Activated T-helper 17 cell treated with anti-CD3 and anti-CD28 coated beads, Interleukin-2, amount 50 U/mL, for 72 hours (primary cell): ENCODE data around the gene ENO1. TPM values are rescaled to one million over a fixed set of nuclear protein-coding genes. Genes with fewer than 3 reads are reported as not detected.
"Not testable (repeated sequence)": the region's sequence is repeated elsewhere in the genome, so short reads cannot be mapped to it uniquely, and the experiment has no call there.

ENCODE experiments used
- ATAC-seq: fragments of 150-1000 bp; cut with Tn5 transposase; replicated peaks from 2 replicates; pipeline ENCODE4 v1.10.0; 2021; ENCODE audit warnings: mild to moderate bottlenecking, moderate library complexity
- H3K27ac Mint-ChIP-seq: one replicate; pipeline ENCODE4 v1.8.0; 2022; ENCODE audit warnings: mixed read lengths
- H3K27me3 Mint-ChIP-seq: one replicate; pipeline ENCODE4 v1.8.0; 2022; ENCODE audit warnings: mixed read lengths
- H3K36me3 Mint-ChIP-seq: one replicate; pipeline ENCODE4 v1.8.0; 2022; ENCODE audit warnings: low read depth, mild to moderate bottlenecking, mixed read lengths
- H3K4me1 Mint-ChIP-seq: one replicate; pipeline ENCODE4 v1.8.0; 2022; ENCODE audit warnings: mixed read lengths
- H3K4me3 Mint-ChIP-seq: one replicate; pipeline ENCODE4 v1.8.0; 2022; ENCODE audit warnings: mild to moderate bottlenecking, mixed read lengths
- H3K9me3 Mint-ChIP-seq: one replicate; pipeline ENCODE4 v1.8.0; 2022; ENCODE audit warnings: mixed read lengths
- total RNA-seq, 2 donors: library from RNA; stranded (reverse); gene quantifications; one replicate each; pipeline ENCODE4 v1.2.3, GENCODE V29; 2022

ENO1 gene
- total RNA-seq, 2 donors from 2014 or later, result 3,460 to 3,623 TPM

DNA sequence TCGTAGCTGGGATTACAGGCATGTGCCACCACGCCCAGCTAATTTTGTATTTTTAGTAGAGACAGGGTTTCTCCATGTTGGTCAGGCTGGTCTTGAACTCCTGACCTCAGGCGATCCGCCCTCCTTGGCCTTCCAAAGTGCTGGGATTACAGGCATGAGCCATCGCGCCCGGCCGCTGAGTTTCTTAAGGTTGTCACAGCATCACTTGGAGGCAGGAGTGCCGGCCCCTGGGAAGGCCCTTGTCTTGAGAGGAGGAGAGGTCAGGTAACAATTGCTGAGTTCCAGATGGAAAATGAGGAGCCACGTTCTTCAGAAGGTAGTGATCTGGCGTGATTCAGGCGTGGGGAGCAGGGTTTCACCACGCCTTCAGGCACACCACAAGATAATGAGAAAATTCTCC, 5.6 kb upstream of the ENO1 start:
- Mint-ChIP-seq H3K36me3 (peaks cover 13% of the 10 kb centered on the region), H3K4me1 (peaks cover 10% of the 10 kb centered on the region)
- not testable (repeated sequence) for H3K9me3 Mint-ChIP-seq, ATAC-seq, H3K27ac Mint-ChIP-seq, H3K27me3 Mint-ChIP-seq, H3K4me3 Mint-ChIP-seq

DNA sequence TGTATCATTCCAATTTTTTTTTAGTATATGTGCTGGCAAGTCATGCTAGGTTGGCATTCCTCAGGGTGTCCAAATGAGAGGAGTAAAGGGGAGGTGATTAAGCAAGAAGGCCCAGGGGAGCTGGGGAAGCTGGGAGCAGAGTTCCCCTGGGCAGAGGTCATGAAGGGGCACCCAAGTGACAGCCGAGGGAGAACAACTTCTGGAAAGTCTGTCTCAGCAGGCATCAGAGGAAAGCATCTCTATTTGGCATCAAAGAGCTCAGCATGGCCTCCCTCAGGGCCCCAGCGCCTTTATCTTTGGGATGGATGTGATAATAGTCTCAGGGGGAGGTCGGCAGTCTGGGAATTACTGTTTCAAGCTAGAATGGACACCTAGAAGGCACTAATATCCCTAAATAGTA, 5.0 kb upstream of the ENO1 start:
- no peak for ATAC-seq
- no peaks in the 10 kb centered on the region for H3K9me3 Mint-ChIP-seq
- no peak overlapping the region for H3K4me3 Mint-ChIP-seq
- peaks cover 10% of the 10 kb centered on the region for H3K4me1 Mint-ChIP-seq
- H3K27me3 Mint-ChIP-seq, result no peaks in the 10 kb centered on the region
- H3K36me3 Mint-ChIP-seq, result peaks cover 19% of the 10 kb centered on the region
- H3K27ac Mint-ChIP-seq, result no peak overlapping the region

DNA sequence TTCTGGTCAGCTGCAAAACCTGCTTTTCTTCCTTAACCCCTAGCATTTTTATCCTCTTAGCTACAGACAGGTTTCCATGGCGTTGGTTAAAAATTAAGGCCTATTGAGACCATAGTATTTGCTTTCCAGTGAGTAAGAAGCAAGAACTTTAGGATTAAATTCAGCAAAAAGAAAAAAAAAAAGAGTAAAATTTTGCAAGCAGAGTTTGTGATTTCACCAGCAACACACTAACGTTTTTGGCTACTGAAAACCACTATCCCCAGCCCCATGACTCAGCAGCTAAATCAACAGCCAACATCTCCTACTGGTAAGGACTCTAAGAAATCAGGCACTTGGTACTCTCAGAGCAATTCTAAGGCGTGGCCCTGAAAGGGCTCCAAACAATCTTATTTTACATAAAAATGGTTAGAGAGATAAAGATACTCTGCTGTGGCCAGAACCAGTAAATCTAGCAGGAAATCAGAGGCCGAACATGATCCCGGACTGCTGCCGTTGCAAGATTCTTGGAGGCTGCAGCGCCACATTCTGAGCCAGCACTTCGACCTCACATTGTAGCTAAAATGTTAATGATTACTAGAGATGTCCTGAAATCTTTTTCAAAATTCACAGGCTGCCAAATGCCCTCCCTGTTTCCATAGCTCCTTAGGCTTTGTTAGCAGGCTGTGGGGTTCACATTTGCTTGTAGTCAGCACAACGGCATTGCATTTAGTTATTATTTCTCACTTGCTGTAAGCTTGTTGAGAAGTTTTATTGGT, 1.6 kb upstream of the ENO1 start:
- Mint-ChIP-seq H3K4me3 (peak overlapping the region; percentile 89), H3K27me3 (no peaks in the 10 kb centered on the region)
- no peak for ATAC-seq

DNA sequence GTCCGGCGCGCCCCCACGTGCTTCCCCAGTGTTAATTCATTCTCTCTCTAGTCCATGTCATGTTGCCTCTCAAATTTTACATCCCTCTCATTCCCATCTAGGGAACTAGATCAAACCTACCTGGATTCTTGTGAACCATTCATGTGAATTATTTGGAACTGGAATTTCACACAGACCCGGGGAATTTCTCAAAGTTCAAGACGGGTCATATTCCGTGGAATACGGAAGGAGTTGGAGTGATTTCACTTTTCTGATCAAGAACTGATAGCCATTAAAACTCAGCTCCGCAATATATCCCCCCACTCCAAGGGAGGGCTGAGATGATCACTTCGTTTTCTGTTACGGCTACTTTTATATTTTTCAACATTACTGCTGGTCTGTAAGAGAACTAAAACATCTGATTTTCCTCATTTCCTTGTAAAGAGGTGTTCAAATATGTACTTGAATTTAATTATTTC, 1.0 kb upstream of the ENO1 start:
- H3K4me1 Mint-ChIP-seq, result peaks cover 15% of the 10 kb centered on the region
- no peak for ATAC-seq
- H3K4me3 Mint-ChIP-seq, result peak overlapping the region; percentile 89
- H3K9me3 Mint-ChIP-seq, result no peaks in the 10 kb centered on the region
- peak overlapping the region; percentile 98 for H3K27ac Mint-ChIP-seq
- no peaks in the 10 kb centered on the region for H3K27me3 Mint-ChIP-seq
- H3K36me3 Mint-ChIP-seq, result peaks cover 59% of the 10 kb centered on the region

More for the DNA sequence above, 1.6 kb upstream of the ENO1 start:
- peaks cover 53% of the 10 kb centered on the region for H3K36me3 Mint-ChIP-seq
- H3K27ac Mint-ChIP-seq, result peak overlapping the region; percentile 98
- H3K4me1 Mint-ChIP-seq, result peaks cover 11% of the 10 kb centered on the region
- no peaks in the 10 kb centered on the region for H3K9me3 Mint-ChIP-seq

DNA sequence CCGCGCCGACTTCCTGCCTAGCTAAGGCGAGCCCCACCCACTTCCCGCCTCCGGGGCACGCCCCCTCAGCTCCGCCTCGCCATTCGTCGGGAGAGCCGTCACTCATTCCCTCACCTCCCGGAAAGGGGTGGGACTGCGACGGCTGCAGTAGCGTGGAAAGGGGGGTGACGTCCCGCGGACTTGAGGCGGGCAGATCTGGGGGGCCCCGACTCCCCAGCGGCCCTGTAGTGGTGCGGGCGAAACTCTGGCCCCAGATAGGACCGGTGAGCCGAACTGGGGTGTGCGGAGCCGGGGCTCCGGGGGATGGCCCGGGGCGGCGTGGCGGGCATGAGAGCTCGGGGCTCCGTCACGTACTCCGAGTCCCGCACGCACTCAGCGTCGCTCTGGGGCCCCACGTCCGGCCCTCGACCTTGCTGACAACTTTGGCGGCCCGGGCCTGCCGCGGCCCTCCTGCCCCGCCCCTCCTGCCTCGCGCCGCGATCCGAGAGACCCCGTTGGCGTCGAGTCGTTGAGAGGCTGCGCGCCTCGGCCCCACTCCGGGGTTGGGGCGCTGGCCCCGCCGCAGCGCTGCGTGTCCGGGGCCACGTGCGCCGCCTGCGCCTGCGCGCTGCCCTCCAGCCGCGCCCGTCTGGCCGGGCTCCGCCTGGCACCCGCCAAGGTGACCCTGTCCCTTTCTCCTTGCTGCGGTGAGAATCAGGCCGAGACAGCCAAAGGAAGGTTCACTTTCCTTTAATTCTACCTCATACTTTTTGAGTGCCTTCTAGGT, 395 bp upstream of the ENO1 start:
- peaks cover 65% of the 10 kb centered on the region for H3K36me3 Mint-ChIP-seq
- H3K4me1 Mint-ChIP-seq, result peaks cover 15% of the 10 kb centered on the region
- H3K27me3 Mint-ChIP-seq, result no peaks in the 10 kb centered on the region
- peak; percentile 72 for ATAC-seq
- H3K4me3 Mint-ChIP-seq, result peak overlapping the region; percentile 89
- H3K9me3 Mint-ChIP-seq, result no peaks in the 10 kb centered on the region
- peak overlapping the region; percentile 98 for H3K27ac Mint-ChIP-seq

DNA sequence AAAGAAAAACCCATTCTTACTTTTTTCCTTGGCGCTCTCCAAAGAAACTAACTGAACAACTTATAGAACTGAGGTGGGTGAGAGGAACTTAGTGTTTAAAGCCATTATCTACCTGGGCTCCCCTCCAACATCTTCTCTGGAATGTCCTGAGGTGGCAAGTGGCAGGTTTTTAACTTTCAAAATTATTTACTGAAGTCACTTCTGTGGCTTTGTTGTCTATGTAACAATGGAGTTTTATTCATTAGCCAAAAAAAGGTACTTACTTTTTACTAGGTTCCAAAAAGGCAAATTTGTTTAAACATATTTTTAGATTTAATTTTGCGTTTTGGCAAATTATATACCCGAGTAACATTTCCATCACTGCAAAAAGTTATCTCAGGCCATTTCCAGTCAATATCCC, 2.4 kb downstream of the ENO1 start:
- H3K4me1 Mint-ChIP-seq, result peaks cover 28% of the 10 kb centered on the region
- no peaks in the 10 kb centered on the region for H3K9me3 Mint-ChIP-seq
- H3K27me3 Mint-ChIP-seq, result no peaks in the 10 kb centered on the region
- ATAC-seq, result no peak
- peaks cover 93% of the 10 kb centered on the region for H3K36me3 Mint-ChIP-seq
- H3K27ac Mint-ChIP-seq, result peak overlapping the region; percentile 98
- H3K4me3 Mint-ChIP-seq, result peak overlapping the region; percentile 89

DNA sequence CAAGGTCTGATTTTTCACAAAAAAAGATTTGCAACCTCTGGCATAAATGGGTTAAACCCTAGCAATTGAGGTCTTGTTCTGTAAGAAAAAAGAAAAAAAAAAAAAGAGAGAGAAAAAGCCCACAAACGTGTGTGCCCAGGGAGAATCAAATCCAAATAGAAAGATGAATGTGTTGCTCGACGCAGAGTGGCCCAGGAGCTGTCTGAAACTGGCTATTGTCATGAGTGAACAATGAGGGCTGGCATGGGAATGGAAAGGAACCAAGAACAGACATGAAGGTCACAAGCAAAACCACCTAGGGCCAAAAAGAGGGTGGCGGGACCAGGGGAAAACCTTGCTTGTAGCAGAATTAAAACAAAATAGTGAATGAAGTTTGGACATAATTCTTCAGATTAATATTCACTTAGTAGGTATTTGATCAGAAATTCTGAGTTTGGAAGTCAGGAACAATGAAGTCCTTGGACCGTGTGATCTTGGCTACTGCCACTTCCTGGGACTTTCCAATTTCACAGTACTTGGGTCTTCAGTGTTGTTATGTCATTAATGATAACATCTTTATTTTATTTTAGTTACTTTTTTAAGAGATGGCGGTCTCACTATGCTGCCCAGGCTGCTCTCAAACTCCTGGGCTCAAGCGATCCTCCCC, 3.1 kb downstream of the ENO1 start:
- peaks cover 31% of the 10 kb centered on the region for H3K4me1 Mint-ChIP-seq
- H3K27ac Mint-ChIP-seq, result peak overlapping the region; percentile 98
- H3K4me3 Mint-ChIP-seq, result peak overlapping the region; percentile 89
- ATAC-seq, result no peak
- no peaks in the 10 kb centered on the region for H3K9me3 Mint-ChIP-seq
- H3K36me3 Mint-ChIP-seq, result peaks cover 100% of the 10 kb centered on the region
- no peaks in the 10 kb centered on the region for H3K27me3 Mint-ChIP-seq

DNA sequence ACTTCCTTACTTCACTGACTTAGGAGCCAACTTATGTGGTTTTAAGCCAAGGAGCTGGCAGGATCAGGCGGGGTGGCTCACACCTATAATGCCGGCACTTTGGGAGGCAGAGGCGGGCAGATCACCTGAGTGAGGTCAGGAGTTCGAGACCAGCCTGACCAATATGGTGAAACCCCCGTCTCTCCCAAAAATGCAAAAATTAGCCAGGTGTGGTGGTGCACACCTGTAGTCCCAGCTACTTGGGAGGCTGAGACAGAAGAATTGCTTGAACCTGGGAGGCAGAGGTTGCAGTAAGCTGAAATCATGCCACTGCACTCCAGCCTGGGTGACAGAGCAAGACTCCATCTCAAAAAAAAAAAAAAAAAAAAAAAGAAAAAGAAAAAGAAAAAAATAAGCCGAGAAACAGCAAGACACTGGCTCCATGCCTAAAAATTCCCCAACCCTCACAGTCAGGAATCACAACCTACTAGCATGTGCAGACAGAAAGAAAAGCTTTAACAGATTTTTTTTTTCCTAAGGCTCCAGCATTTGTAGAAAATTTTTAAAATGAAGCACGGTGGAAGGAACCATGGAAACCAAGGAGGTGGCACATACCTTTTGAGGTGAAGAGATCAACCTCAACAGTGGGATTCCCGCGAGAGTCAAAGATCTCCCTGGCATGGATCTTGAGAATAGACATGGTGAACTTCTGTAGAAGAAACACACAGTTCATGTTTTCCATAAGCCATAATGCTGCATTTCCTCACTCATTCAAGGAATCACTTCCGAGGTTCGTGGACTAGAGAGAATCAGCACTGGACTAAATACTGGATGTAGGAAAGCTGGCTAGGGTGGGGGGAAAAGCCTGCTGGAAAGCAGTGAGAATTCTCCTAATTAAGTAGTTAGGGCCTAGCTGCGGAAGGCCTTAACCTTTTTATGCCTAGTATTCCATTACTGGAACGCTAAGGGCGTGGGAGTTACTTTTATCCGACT, 4.0 kb downstream of the ENO1 start:
- Mint-ChIP-seq H3K36me3 (peaks cover 100% of the 10 kb centered on the region), H3K4me1 (peaks cover 28% of the 10 kb centered on the region), H3K27ac (peak overlapping the region; percentile 98), H3K9me3 (no peaks in the 10 kb centered on the region), H3K4me3 (peak overlapping the region; percentile 89), H3K27me3 (no peaks in the 10 kb centered on the region)
- ATAC-seq, result no peak

DNA sequence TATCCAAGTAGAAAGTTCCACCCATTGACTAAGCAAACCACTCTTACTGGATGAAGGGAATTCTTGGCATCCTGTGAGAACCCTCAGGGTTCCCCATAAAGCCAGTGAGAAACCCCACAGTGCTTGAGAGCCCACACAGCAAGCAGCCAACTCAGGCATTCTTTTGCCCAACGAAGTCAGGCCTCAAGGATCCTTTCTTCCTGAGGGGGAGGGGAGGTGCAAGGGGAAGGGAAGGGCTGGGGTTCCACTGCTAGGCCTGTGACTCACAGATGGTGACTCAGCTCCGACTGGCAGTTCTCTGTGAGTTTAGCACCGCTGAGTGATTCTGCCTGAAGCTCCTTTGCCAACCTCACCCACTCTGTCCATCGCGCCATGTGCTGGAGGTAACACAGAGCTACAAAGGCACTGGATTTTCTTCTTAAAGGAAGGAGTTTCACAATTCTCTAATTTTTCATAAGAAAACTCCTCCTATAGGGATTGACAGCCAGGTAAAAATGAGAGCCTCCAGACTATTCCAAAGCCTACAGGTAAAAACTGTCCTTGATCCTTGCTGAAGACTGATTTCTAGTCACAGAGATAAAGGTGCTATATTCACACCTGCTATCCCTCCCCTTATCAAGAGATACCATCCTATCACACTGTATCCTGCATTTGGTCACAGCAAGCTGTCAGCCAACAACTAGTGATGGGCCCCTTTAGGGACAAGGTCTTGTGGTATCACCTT, 4.8 kb downstream of the ENO1 start:
- H3K4me1 Mint-ChIP-seq, result peaks cover 35% of the 10 kb centered on the region
- H3K27me3 Mint-ChIP-seq, result no peaks in the 10 kb centered on the region
- peak overlapping the region; percentile 75 for H3K27ac Mint-ChIP-seq
- H3K9me3 Mint-ChIP-seq, result no peaks in the 10 kb centered on the region
- ATAC-seq, result peak; percentile 59
- peaks cover 100% of the 10 kb centered on the region for H3K36me3 Mint-ChIP-seq
- peak overlapping the region; percentile 89 for H3K4me3 Mint-ChIP-seq

DNA sequence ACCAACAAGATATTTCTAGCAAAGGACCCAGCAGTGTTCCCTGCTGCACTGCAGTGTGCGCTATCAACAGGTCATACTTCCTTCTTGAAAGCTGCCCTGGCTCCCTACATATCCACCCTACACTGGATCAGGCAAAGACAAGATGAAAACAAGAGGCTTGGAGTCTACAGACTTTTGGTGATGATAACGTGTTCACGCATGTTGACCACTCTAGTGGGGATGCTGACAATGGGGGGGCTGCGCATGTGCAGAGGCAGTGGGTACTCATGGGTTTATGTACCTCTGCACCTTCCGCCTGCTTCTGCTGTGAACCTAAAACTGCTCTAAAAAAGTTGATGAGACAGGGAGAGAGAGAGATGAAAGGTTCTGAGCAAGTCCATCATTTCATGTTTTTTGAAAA, 5.5 kb downstream of the ENO1 start:
- Mint-ChIP-seq H3K27me3 (no peaks in the 10 kb centered on the region), H3K27ac (peak overlapping the region; percentile 75), H3K36me3 (peaks cover 100% of the 10 kb centered on the region), H3K4me1 (peaks cover 36% of the 10 kb centered on the region), H3K9me3 (no peaks in the 10 kb centered on the region), H3K4me3 (peak overlapping the region; percentile 89)
- ATAC-seq, result no peak

DNA sequence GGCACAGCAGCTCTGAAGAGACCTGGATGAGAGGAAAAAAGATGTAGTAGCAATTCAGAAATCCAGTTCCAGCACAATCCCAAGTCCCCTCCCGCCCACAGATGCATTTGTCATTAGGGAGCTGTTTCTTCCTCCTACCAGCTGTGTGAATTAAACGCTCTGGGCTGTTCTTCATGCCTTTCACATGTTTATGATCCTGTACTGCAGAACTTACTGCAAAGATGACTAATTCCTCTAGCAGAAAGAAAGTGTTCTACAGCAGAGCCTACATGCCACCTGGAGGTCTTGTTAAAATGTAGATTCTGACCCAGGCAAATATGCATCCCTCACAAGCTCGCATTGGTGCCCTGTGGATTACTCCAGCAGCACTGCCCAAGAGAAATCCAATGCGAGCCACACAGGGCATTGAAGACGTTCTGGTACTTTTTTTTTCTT, 6.5 kb downstream of the ENO1 start:
- Mint-ChIP-seq H3K27me3 (no peaks in the 10 kb centered on the region), H3K9me3 (no peaks in the 10 kb centered on the region), H3K4me3 (peak overlapping the region; percentile 89), H3K27ac (peak overlapping the region; percentile 75), H3K4me1 (peaks cover 40% of the 10 kb centered on the region), H3K36me3 (peaks cover 100% of the 10 kb centered on the region)
- ATAC-seq, result no peak

DNA sequence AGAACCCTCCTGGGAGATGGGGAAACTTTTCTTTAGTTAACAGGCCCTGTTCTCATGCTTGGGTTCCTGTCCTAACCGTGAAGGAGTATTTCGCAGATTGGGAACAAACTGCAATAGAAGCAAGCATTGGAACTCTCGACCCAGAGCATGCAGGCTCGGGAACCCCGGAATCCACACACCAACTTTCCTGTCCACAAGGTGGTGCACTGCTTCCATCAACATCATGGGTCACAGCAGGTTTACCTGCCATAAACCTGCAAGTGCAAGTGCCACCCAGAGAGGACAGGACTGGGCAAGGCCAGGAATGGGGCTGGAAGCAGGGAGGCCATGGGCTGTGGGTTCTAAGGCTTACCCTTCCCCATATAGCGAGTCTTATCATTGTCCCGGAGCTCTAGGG, 6.9 kb downstream of the ENO1 start:
- Mint-ChIP-seq H3K27me3 (no peaks in the 10 kb centered on the region), H3K4me3 (peak overlapping the region; percentile 89), H3K4me1 (peaks cover 43% of the 10 kb centered on the region), H3K36me3 (peaks cover 100% of the 10 kb centered on the region), H3K27ac (peak overlapping the region; percentile 82), H3K9me3 (no peaks in the 10 kb centered on the region)
- ATAC-seq, result no peak
